Right hindlimb (tissue), 1 donor: ENCODE measurements around the gene BRI3BP.
"Not testable (repeated sequence)": the region's sequence is repeated elsewhere in the genome, so short reads cannot be mapped to it uniquely, and the experiment has no call there.

ENCODE experiments used
- DNase-seq: peaks from one replicate; pipeline ENCODE4 v3.0.0-alpha.2; 2018

The BRI3BP gene

GRCh38 chr12:125070112-125070511 lies 76.7 kb downstream of the BRI3BP start:
- DNase-seq = no peak

- no peak for DNase-seq
Measured at GRCh38 chr12:125070661-125071390, 77.4 kb downstream of the BRI3BP start.

DNA sequence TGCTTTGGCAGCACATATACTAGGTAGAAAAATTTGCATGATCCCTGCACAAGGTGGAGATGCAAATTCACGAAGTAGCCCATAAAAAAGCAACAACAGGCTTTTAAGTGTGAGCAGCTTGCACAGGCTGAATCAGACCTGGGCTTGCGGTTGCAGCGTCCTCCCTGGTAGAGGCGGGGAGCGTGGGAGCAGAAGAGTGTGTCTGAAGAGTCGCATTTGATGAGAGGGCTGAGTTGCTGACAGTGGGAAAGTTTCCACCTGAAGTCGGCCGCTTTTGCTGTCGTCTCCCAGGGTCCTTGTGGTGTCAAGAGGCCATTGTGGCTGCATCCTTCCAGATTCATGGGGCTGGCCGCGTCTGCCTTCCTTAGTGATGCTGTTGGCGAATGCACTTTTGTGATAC lies 78.0 kb downstream of the BRI3BP start:
- no peak for DNase-seq

DNA sequence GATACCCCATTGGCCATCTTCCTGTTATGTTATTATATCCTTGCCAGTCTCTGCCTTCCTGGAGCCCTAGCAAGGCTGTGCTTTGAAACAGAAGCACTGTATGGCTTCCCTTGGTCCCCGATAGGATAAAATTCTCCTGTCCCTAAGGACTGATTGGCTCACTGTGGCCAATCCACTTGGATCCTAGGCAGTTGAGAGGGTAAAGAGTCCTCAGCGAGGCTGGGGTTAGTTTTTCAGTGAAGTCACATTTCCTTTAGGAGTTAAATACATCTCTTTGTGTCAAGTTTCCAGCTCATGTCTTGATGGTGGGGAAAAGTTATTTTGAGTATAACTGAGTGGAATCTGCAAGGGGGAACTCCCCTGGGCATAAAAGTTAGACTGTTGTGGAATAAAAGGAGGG lies 79.1 kb downstream of the BRI3BP start:
- DNase-seq = no peak

GRCh38 chr12:125074294-125074693 lies 80.8 kb downstream of the BRI3BP start:
- not testable (repeated sequence) for DNase-seq

GRCh38 chr12:125076103-125076502 lies 82.7 kb downstream of the BRI3BP start:
- DNase-seq = no peak

- no peak for DNase-seq
Measured at GRCh38 chr12:125079084-125079483, 85.6 kb downstream of the BRI3BP start.

DNA sequence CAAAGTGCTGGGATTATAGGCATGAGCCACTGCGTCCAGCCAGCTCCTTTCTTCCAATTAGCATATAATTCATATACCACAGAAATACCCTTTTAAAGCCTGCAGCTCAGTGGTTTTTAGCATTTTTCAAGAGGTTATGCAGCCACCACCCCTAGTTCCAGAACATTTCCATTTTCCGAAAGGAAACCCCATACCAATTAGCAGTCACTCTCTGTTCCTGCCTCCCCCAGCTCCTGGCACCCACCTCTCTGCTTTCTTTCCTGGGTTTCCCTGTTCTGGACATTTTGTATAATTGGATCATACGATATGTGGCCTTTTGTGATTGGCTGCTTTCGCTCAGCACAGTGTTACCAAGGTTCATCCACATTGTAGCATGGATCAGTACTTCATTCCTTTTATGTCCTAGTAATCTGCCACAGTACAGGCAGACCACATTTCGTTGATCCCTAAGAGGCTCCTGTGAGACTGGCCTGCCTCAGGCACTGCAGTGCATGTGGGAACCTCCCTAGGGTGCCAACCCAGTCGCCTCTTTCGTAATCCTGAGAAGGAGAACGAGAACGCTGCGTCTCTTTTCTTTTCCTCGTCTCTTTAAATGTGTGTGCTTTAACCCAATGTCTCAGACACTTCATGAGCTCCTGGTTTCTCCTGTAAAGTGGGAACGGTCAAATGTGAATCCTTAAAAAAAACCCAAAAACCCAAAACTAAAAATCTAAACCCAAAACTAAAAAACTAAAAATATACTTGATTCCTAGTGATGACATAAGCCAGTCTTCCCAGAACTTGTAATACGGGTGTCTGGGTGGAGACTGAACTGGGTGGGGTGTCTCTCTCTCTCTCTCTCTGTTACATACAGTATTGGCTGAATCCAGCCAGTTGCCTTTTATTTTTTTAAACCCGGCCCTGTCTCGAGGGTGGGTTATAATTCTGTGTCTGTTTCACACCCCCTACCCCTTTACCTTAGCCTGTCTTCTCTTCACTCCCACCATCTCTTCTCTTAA lies 86.5 kb downstream of the BRI3BP start:
- no peak for DNase-seq
